OCI-LY1 (cell line): ENCODE data around the gene BMP2K.

Source experiments
- H2AFZ ChIP-seq: fragments of 200-600 bp; sonication (generic), shearing (Covaris generic); 2 replicates; pipeline ENCODE4 v1.6.0; 2014; ENCODE audit warnings: antibody characterized with exemption, mild to moderate bottlenecking, low read length
- H3F3A ChIP-seq: fragments of 200-600 bp; sonication (generic), shearing (Covaris generic); 2 replicates; pipeline ENCODE4 v1.6.0; 2014; ENCODE audit warnings: mild to moderate bottlenecking, antibody characterized with exemption, low read length, moderate library complexity; ENCODE audit not compliant: insufficient read depth
- H3K27ac ChIP-seq: fragments of 200-600 bp; sonication (generic); 2 replicates; pipeline ENCODE4 v1.5.1; 2014; ENCODE audit warnings: low read length, mixed run types, mild to moderate bottlenecking, low read depth; ENCODE audit not compliant: poor library complexity, severe bottlenecking
- H3K27me3 ChIP-seq: fragments of 200-600 bp; sonication (generic); 2 replicates; pipeline ENCODE4 v1.6.0; 2014; ENCODE audit warnings: antibody characterized with exemption, mild to moderate bottlenecking, low read length, moderate library complexity; ENCODE audit not compliant: insufficient read depth
- H3K36me3 ChIP-seq: fragments of 200-600 bp; sonication (generic); 2 replicates; pipeline ENCODE4 v1.6.1; 2014; ENCODE audit warnings: mild to moderate bottlenecking, antibody characterized with exemption, low read length, moderate library complexity, mixed read lengths; ENCODE audit not compliant: insufficient read depth
- H3K4me1 ChIP-seq: fragments of 200-600 bp; sonication (generic); 2 replicates; pipeline ENCODE4 v1.5.1; 2014; ENCODE audit warnings: mild to moderate bottlenecking, low read length, moderate library complexity; ENCODE audit not compliant: insufficient read depth, severe bottlenecking
- H3K4me2 ChIP-seq: fragments of 200-600 bp; sonication (generic), shearing (Covaris generic); 2 replicates; pipeline ENCODE4 v1.6.1; 2014; ENCODE audit warnings: low read length
- H3K4me3 ChIP-seq: fragments of 200-600 bp; sonication (generic); 2 replicates; pipeline ENCODE4 v1.5.1; 2014; ENCODE audit warnings: low read length, low read depth, mild to moderate bottlenecking, mixed read lengths; ENCODE audit not compliant: poor library complexity, severe bottlenecking
- H3K79me2 ChIP-seq: fragments of 200-600 bp; shearing (Covaris generic); 2 replicates; pipeline ENCODE4 v1.6.1; 2016; ENCODE audit warnings: mixed run types, low read length, mixed read lengths; ENCODE audit not compliant: insufficient read depth
- H3K9ac ChIP-seq: fragments of 200-600 bp; sonication (generic), shearing (Covaris generic); 2 replicates; pipeline ENCODE4 v1.6.1; 2014; ENCODE audit warnings: mild to moderate bottlenecking, low read length, mixed read lengths
- H3K9me2 ChIP-seq: fragments of 200-600 bp; sonication (generic), shearing (Covaris generic); 2 replicates; pipeline ENCODE4 v1.6.1; 2014; ENCODE audit warnings: low read depth, mild to moderate bottlenecking, low read length, mixed read lengths
- H3K9me3 ChIP-seq: fragments of 200-600 bp; shearing (Covaris generic); 2 replicates; pipeline ENCODE4 v1.6.1; 2014; ENCODE audit warnings: low read length, mixed read lengths
- H4K20me1 ChIP-seq: fragments of 200-600 bp; sonication (generic), shearing (Covaris generic); 2 replicates; pipeline ENCODE4 v1.6.0; 2016; ENCODE audit warnings: mild to moderate bottlenecking, low read length; ENCODE audit not compliant: insufficient read depth
- CTCF ChIP-seq: fragments of 200-600 bp; sonication (generic), shearing (Covaris generic); IDR thresholded peaks from 2 replicates; pipeline ENCODE4 v1.5.1; 2017; ENCODE audit warnings: mild to moderate bottlenecking, antibody characterized with exemption, low read length, moderate library complexity, mixed read lengths
- EZH2 ChIP-seq: fragments of 200-600 bp; sonication (generic), shearing (Covaris generic); IDR thresholded peaks from 2 replicates; pipeline ENCODE4 v1.8.0; 2017; ENCODE audit warnings: borderline replicate concordance, mixed run types, mild to moderate bottlenecking, antibody characterized with exemption, low read length, moderate library complexity, mixed read lengths

The BMP2K gene

GRCh38 chr4:78960926-78961325 is 184.8 kb downstream of the BMP2K start:
- no peaks in the 10 kb centered on the region for H3K79me2 ChIP-seq
- no peak overlapping the region for H3K27ac ChIP-seq
- no peaks in the 10 kb centered on the region for H3K27me3 ChIP-seq
- TF ChIP-seq CTCF = no peak
- TF ChIP-seq EZH2 = no peak
- H3K4me2 ChIP-seq = no peak overlapping the region
- H2AFZ ChIP-seq = no peak overlapping the region
- no peak overlapping the region for H3K4me3 ChIP-seq
- H3K9me2 ChIP-seq = no peaks in the 10 kb centered on the region
- no peaks in the 10 kb centered on the region; the same call in 1 of the 2 replicates for H4K20me1 ChIP-seq
- H3K4me1 ChIP-seq = no peaks in the 10 kb centered on the region
- no peak overlapping the region for H3K9ac ChIP-seq
- H3K9me3 ChIP-seq = no peaks in the 10 kb centered on the region
- H3K36me3 ChIP-seq = no peaks in the 10 kb centered on the region
- H3F3A ChIP-seq = no peaks in the 10 kb centered on the region
